GM18520 (cell line): Measurements from ENCODE around the gene MBD5.

ENCODE experiments used
- ATAC-seq: cut with Tn5 transposase; IDR thresholded peaks from one replicate; pipeline ENCODE4 v1.9.1; 2021; ENCODE audit not compliant: unreplicated experiment

The MBD5 gene

GRCh38 chr2:148022882-148023281, 2.0 kb downstream of the MBD5 start:
- no peak for ATAC-seq

GRCh38 chr2:148023861-148024260, 3.0 kb downstream of the MBD5 start:
- peak; percentile 25 for ATAC-seq

- no peak for ATAC-seq
Observed at GRCh38 chr2:148026573-148026972, 5.7 kb downstream of the MBD5 start.

- no peak for ATAC-seq
Observed at GRCh38 chr2:148027822-148028221, 6.9 kb downstream of the MBD5 start.

DNA sequence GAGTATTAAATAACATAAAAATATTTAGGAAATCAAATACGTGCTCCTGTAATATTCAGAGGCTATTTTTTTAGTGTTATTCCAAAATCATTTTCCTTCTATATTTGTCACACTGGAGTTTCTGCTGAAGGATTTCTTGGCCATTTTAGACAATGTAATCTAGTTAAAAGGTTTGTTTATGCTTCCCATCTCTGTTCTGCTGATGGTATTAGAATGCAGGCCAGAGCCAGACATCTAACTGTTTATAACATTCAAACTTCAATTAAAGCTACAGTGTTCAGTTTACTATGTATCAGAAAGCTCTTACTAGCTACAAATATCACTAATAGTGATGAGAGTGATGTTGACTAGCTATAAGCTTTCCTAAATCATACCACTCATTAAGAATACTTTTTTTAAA, 7.9 kb downstream of the MBD5 start:
- ATAC-seq, result no peak

DNA sequence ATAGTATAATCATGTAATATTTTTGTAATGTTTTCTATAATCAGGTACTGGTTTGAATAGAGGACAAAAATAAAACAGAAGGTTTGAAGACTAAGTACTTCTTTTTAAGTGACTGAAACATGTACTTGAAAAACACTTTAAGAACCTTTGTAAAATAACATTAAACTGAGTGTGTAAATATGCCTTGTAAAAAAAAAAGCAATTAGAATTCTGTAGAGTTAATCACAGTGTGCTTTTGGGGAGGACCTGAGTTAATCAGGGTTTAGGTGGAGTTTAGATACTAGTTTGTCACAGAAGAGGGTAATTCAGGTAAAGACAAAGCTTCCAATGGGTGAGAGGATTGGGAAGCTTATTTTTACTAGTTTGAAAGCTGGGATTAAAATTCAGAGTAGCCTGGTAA, 10.3 kb downstream of the MBD5 start:
- no peak for ATAC-seq

DNA sequence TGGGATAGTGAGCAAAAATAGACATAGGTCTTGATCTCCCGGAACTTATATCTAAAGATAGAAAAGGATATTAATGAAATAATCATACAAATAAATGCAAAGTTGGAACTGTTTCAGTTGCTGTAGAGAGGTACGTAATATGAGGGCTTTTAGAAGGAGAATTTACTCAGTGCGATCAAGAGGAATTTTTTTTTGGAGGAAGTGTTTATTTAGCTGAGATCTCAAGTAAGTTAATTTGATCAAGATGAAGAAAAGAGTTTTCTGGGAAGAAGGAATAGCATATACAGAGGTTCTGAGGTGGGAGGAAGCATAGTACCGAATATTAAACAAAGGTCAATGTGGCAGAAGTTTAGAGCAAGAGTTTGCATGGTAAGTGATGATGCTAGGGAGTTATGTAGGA, 11.3 kb downstream of the MBD5 start:
- ATAC-seq, result no peak

- no peak for ATAC-seq
Observed at GRCh38 chr2:148039783-148040182, 18.9 kb downstream of the MBD5 start.

DNA sequence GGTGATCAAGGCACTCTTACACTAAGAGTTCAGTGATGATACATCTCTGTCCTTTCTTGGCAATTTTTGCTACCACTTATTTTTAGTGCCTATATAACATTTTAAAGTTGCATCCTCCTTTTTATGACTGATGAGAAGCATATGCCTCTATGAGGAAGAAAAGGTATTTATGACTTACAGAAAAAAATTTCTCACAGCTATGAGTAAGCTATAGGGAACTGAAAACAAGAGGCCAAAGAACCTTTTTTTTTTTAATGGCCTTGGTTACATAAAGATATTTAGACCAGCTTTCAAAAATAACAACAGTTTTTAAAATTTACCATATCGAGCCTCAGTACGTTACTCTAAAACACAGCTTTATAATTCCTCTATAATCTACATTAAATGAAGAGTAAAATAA, 21.3 kb downstream of the MBD5 start:
- peak; percentile 80 for ATAC-seq

GRCh38 chr2:148044322-148044721, 23.4 kb downstream of the MBD5 start:
- no peak for ATAC-seq

DNA sequence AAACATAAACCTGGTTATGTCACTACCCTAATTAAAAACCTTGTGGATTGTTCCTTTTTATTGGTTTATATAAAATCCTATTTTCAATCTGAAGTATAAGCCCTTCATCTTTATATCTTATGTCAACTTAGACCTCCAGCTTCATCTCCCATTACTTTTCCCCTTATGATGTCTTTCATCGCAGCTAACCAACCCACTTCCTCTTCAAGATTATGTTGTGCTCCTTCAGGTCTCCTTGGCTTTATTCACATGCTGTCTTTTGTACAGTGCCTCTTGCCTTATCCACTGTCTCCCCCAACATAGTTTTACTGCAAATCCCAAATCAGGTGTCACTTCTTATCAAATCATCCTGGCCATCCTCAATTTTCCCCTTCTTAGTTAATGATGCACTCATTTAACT, 25.9 kb downstream of the MBD5 start:
- ATAC-seq, result no peak

GRCh38 chr2:148048475-148049221, 27.8 kb downstream of the MBD5 start:
- ATAC-seq, result peak; percentile 47

- ATAC-seq, result no peak
Observed at GRCh38 chr2:148049284-148049683, 28.4 kb downstream of the MBD5 start.

- ATAC-seq, result no peak
Observed at GRCh38 chr2:148052687-148053086, 31.8 kb downstream of the MBD5 start.

DNA sequence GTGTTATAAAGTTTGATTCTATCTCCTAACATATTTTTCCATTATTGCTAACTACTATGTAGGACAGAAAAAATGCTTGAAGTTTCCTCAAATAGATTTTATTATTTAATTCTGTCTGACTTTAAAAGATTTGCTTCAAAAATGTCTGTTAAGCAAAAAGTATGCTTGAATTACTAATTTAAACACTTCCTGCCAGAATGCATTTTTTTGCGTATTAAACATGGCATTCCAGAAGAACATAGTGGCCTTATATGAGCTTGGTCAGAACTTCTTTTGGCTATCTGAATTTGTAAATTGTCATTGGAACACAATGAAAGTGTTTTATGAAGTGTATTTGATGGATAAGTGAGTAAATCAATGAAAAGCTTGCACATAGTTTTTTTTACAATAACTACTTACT, 37.8 kb downstream of the MBD5 start:
- ATAC-seq, result no peak

- ATAC-seq, result no peak
Observed at GRCh38 chr2:148063633-148064032, 42.7 kb downstream of the MBD5 start.

DNA sequence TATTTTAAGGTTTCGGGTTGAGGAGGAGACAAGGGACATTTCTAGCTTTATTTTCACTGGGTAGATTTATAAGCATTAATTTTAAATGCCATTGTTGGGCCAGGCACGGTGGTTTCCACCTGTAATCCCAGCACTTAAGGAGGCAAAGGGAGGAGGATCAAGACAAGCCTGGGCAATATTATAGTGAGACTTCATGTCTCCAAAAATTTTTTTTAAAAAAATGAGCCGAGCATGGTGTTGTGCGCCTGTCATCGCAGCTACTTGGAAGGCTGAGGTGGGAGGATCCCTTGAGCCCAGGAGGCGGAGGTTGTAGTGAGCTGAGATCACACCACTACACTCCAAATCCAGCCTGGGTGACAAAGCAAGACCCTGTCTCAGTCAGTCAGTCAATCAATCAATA, 45.0 kb downstream of the MBD5 start:
- ATAC-seq, result no peak

DNA sequence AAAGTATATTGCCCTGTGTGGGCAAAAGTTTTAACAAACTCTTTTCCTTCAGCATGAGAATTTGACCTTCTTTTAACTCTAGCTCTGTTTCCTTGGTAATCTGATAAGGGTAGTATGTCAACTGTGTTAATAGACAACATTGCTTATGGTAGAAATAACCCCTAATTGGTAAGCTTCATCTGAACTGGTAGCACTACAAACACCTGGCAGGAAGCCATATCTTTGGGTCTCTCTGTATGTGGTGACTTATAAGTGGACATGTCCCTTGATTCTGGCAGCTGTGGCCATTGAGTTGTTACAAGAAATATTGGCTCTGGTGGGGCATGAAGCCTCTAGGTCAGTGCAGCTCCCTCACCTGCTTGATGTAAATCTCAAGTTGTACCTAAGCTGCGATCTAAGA, 46.9 kb downstream of the MBD5 start:
- no peak for ATAC-seq

DNA sequence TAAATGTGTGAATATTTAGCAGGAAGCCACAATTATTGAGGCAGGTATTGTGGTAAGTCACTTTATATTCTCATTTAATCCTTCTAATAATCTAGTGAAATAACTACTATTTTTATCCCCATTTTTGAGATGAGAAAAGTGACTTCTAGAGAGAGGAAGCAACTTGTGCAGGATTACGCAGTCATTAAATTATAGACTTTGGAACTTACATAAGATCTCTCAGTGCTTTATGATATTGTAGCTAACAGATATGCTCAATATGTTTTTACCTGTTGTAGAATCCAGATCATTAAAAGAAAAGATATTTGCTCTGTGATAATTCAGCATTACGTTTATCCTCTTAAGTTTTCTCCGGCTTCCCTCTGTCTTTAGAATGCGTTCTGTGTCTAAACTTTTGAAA, 50.5 kb downstream of the MBD5 start:
- ATAC-seq, result no peak

GRCh38 chr2:148096012-148096411, 75.1 kb downstream of the MBD5 start:
- no peak for ATAC-seq

GRCh38 chr2:148102641-148103040, 81.8 kb downstream of the MBD5 start:
- ATAC-seq, result no peak

DNA sequence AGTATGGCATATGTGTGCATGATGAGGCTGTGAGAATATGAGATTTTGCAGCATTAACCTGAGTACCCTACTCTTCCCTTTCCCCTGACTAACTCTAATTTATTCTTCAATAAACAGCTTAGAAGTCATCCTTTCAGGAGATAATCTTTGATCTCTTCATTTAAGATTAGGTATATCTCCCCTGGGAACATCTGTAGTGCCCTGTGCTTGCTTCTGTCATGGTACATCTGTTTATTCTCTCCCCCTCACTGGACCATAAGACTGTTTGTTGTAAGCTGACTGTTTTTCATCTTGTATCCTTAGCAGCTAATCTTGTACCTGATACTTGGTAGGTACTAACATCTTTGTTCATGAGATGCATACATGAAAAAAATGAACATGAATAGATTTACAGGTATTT, 83.1 kb downstream of the MBD5 start:
- ATAC-seq, result no peak

DNA sequence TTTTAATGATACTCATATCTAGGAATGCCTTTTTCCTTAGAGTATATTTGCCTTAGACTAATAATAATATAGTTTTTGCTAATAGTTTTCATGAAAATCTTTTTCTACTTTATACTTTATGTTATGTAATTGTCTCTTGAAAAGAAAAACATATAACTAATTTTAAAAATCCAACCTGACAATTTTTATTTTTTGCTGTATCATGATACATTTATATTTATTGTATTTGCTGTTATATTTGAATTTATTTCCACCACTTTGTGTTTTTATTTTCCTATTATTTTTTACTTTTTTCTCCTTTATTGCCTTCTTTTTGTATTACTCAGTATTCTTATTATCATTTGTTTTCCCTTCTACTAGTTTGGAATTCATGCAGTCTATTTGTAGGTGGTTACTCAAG, 85.4 kb downstream of the MBD5 start:
- no peak for ATAC-seq
